ENCODE results near the gene ATRNL1.

GRCh38 chr10:115933098-115933497 lies 839.9 kb downstream of the ATRNL1 start:
- TF ChIP-seq BHLHE40 (IDR thresholded peaks at IDR 0.05; ENCODE audit: borderline replicate concordance) (no peak), SUZ12 (IDR thresholded peaks at IDR 0.05) (no peak), LEF1 (IDR thresholded peaks at IDR 0.05; ENCODE audit: borderline replicate concordance) (no peak), SP1 (IDR thresholded peaks at IDR 0.05) (no peak), NFRKB (IDR thresholded peaks at IDR 0.05) (no peak), FOXK2 (IDR thresholded peaks at IDR 0.05) (no peak), TARDBP (IDR thresholded peaks at IDR 0.05) (no peak), FOXM1 (IDR thresholded peaks at IDR 0.05; ENCODE audit: borderline replicate concordance) (no peak), ZNF384 (IDR thresholded peaks at IDR 0.05) (no peak), ARNT (IDR thresholded peaks at IDR 0.05) (no peak), ELF4 (IDR thresholded peaks at IDR 0.05) (no peak)
